Measurements from ENCODE around the gene GJD2.

DNA sequence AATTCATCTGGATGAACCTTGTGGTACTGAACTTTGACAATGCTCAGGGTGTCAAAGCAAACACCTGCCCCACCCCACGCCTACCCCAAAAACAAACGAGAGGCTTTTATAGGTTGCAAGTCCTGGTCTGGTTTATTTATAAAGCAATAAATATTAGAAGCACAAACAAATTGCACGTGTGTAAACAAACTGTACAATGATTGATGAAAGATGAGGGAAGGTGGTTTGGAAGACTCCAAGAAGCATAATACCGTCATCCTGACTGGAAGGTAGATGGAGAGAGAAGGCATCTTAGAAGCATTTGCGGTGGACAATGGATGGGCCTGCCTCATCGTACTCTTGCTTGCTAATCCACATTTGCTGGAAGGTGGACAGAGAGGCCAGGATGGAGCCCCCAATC, 35.3 kb upstream of the GJD2 start:
- TF ChIP-seq EZH2 (IDR thresholded peaks at IDR 0.05) (no peak), POLR2AphosphoS5 (IDR thresholded peaks at IDR 0.05; ENCODE audit: borderline replicate concordance, low read depth, low read length) (no peak)
